Measurements from ENCODE around the gene PBX3. TPM values are rescaled to one million over a fixed set of nuclear protein-coding genes. Genes with fewer than 3 reads are reported as not detected.

The PBX3 gene
- total and polyA plus RNA-seq, 10 donors = 7.2 to 58.4 (median 34.1) TPM

DNA sequence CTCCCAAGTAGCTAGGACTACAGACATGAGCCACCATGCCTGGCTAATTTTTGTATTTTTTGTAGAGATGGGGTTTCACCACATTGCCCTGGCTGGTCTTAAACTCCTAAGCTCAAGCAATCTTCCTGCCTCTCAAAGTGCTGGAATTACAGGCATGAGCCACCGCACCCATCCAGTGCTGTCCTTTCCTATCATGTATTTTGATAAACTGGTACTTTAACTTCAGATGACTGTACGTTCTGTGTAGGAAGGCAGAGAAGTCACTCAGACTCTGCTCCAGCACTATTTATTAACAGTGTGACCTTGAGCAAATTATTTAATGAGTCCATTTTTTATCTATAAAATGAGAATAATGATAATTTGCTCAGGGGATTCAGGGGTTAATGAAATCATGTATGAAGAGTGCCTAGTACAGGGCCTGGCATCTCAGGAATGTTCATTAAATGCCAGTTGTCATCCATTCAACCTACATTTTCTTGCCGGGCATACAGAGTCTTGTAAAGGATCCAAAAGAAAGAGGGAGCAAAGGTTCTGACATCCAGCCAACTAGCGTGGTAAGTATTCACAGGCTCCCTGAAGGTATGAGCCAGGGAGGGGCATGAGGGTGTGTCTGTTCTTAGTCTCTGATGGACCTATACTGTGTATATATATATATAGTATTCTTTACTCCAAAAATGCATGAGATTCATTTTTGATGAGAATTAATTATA, 201.9 kb downstream of the PBX3 start:
- Histone ChIP-seq H3K36me3 (peaks cover 0 to 19% (median 0%) of the 10 kb centered on the region in 6 donors), H3K4me1 (no peaks in the 10 kb centered on the region), H3K4me3 (no peak overlapping the region), H3K27ac (no peak overlapping the region), H3K9me3 (peaks cover 0 to 20% (median 13%) of the 10 kb centered on the region in 8 donors), H3K27me3 (replicated peaks in 1 of 7) (no peaks in the 10 kb centered on the region)
- intact Hi-C loops (cut with DNase I; ENCODE audit: low total_unique reads) = no loop called here
- no peak for DNase-seq
- no peak for TF ChIP-seq POLR2AphosphoS5 (IDR thresholded peaks at IDR 0.05)
- TF ChIP-seq, protein P1, sequence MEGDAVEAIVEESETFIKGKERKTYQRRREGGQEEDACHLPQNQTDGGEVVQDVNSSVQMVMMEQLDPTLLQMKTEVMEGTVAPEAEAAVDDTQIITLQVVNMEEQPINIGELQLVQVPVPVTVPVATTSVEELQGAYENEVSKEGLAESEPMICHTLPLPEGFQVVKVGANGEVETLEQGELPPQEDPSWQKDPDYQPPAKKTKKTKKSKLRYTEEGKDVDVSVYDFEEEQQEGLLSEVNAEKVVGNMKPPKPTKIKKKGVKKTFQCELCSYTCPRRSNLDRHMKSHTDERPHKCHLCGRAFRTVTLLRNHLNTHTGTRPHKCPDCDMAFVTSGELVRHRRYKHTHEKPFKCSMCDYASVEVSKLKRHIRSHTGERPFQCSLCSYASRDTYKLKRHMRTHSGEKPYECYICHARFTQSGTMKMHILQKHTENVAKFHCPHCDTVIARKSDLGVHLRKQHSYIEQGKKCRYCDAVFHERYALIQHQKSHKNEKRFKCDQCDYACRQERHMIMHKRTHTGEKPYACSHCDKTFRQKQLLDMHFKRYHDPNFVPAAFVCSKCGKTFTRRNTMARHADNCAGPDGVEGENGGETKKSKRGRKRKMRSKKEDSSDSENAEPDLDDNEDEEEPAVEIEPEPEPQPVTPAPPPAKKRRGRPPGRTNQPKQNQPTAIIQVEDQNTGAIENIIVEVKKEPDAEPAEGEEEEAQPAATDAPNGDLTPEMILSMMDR (IDR thresholded peaks at IDR 0.05 in 8 of 11, conservative IDR thresholded peaks at IDR 0.05 in 3 of 11) = no peak
- TF ChIP-seq POLR2A (IDR thresholded peaks at IDR 0.05) = no peak
- 90 to 97% (median 91%) methylated on average over 4 of the region's 4 CpGs for WGBS, 5 donors

DNA sequence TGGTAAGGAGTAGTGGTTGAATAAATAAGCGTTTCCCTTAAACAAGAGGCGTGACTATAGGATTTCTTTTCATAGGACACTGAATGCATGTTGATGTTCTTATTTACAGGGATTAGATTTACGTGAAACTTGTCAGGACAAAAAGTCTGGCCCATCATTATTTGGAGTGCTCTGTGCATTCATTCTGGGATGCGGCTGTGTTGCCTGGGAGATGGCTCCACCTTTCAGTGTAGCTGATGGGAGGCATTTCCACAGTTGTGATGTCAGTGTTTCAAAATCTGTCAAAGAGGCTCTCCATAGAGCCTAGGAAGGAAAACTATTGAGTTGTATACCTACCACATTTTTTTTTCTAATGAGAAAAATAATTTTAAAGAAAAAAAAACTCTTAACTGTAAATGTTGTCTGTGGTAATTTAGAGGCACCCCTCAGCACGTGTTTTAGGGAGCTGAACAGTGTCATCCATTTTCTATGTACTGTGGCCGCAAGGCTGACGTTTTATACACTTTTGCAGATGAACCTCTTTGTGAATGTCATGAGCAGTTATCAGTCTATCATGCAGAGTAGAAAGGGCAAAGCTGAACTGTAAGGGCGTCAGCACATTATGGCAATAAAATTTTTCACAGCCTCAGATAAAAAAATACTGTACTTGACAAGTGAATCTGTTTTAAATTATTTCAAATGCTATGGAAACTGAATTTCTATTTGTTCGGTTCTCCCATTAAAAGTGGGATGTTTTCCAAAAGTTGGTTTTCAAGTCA, 202.7 kb downstream of the PBX3 start:
- Histone ChIP-seq H3K9me3 (peaks cover 0 to 18% (median 13%) of the 10 kb centered on the region in 8 donors), H3K4me1 (no peaks in the 10 kb centered on the region), H3K36me3 (peaks cover 0 to 13% (median 0%) of the 10 kb centered on the region in 6 donors), H3K27me3 (replicated peaks in 1 of 7) (no peaks in the 10 kb centered on the region), H3K4me3 (no peak overlapping the region), H3K27ac (no peak overlapping the region)
- TF ChIP-seq POLR2AphosphoS5 (IDR thresholded peaks at IDR 0.05) = no peak
- TF ChIP-seq POLR2A (IDR thresholded peaks at IDR 0.05) = no peak
- TF ChIP-seq, protein P1 (IDR thresholded peaks at IDR 0.05 in 8 of 11, conservative IDR thresholded peaks at IDR 0.05 in 3 of 11) = no peak
- intact Hi-C loops (cut with DNase I; ENCODE audit: low total_unique reads) = no loop called here
- 93 to 98% (median 97%) methylated on average over 9 of the region's 9 CpGs for WGBS, 5 donors
- DNase-seq = no peak

DNA sequence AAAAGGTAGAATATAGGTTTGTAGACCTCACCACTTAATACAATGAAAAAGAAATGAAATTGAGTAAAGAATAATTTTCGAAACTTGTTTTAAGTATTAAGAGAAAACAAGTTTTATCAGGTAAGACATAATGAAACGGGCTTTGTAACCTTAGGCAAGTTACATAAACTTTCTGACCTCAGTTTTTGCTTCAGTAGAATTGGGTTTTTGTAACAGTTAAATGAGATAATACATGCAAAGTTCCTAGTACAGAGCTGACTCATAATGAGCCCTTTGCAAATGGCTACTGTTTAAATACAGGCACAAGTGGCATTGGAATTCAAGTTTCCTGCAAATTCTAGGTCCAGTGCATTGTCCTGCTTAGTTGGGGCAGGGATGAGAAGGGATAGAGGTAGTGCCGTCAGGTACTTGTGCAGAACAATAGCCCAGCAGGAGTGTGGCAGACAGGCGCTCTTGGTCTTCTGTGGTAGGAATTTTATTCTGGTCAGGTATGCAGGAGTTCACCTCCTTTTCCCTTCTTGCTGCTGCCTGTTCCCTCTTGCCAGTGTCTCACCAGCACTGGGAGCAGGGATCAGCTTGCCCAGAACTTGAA, 203.8 kb downstream of the PBX3 start:
- H3K27me3 ChIP-seq (replicated peaks in 1 of 7) = no peaks in the 10 kb centered on the region
- DNase-seq = no peak
- no peak overlapping the region for H3K4me3 ChIP-seq
- no peak for TF ChIP-seq POLR2A (IDR thresholded peaks at IDR 0.05)
- TF ChIP-seq POLR2AphosphoS5 (IDR thresholded peaks at IDR 0.05) = no peak
- peaks cover 0 to 3% (median 0%) of the 10 kb centered on the region in 6 donors for H3K36me3 ChIP-seq
- WGBS, 5 donors = 90 to 96% (median 95%) methylated on average over 4 of the region's 4 CpGs
- no peak overlapping the region for H3K27ac ChIP-seq
- intact Hi-C loops (cut with DNase I; ENCODE audit: low total_unique reads) = no loop called here
- no peaks in the 10 kb centered on the region for H3K4me1 ChIP-seq
- peaks cover 0 to 7% (median 5%) of the 10 kb centered on the region in 8 donors for H3K9me3 ChIP-seq

DNA sequence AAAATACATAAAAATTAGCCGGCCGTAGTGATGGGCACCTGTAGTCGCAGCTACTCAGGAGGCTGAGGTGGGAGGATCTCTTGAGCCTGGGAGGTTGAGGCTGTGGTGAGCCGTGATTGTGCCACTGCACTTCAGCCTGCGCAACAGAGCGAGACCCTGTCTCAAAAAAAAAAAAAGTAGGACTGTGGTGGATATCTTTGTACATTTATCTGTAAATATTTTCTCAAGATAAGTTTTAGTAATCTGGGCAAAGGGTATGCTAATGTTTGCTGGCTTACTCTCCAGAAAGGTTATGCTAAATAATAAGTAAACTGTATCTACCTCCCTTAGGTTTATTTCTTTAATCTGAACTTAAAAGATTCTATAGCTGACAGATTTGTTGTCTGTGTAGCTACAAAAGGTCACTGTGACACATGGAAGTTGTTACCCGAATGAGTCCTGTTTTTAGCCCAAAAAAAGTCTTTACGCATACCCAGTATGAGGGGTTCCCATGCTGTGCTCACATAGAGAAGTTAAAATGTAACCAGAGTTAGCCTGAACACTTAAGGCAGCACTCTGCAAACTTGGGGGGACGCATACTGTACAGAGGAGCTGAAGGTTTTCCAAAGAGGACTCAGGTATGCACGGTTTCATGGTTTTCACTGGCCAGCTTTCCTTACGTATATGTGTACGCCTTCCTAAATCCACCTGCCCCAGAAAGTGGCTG, 206.3 kb downstream of the PBX3 start:
- no peak overlapping the region for H3K4me3 ChIP-seq
- no peaks in the 10 kb centered on the region for H3K9me3 ChIP-seq
- intact Hi-C loops (cut with DNase I; ENCODE audit: low total_unique reads) = no loop called here
- WGBS, 5 donors = 96 to 98% (median 97%) methylated on average over 12 of the region's 12 CpGs
- H3K27ac ChIP-seq = no peak overlapping the region
- TF ChIP-seq, protein P1 (IDR thresholded peaks at IDR 0.05 in 8 of 11, conservative IDR thresholded peaks at IDR 0.05 in 3 of 11) = no peak
- TF ChIP-seq POLR2A (IDR thresholded peaks at IDR 0.05) (no peak), POLR2AphosphoS5 (IDR thresholded peaks at IDR 0.05) (no peak)
- no peak for DNase-seq
- H3K27me3 ChIP-seq (replicated peaks in 1 of 7) = no peaks in the 10 kb centered on the region
- H3K4me1 ChIP-seq = no peaks in the 10 kb centered on the region
- peaks cover 0 to 12% (median 0%) of the 10 kb centered on the region in 6 donors for H3K36me3 ChIP-seq
